Rectal smooth muscle tissue (tissue), 1 donor: ENCODE measurements around the gene MLLT1.
"Not testable (repeated sequence)": the region's sequence is repeated elsewhere in the genome, so short reads cannot be mapped to it uniquely, and the experiment has no call there.

Experiments
- H3K27ac ChIP-seq: one replicate; pipeline ENCODE4 v1.7.0; 2013; ENCODE audit warnings: low read depth, low read length, inconsistent platforms
- H3K27me3 ChIP-seq: one replicate; pipeline ENCODE4 v1.7.0; 2013; ENCODE audit warnings: low read length; ENCODE audit not compliant: control insufficient read depth, insufficient read depth
- H3K36me3 ChIP-seq: one replicate; pipeline ENCODE4 v1.7.0; 2013; ENCODE audit warnings: low read length; ENCODE audit not compliant: control insufficient read depth, insufficient read depth
- H3K4me1 ChIP-seq: one replicate; pipeline ENCODE4 v1.7.0; 2013; ENCODE audit warnings: low read length; ENCODE audit not compliant: control insufficient read depth, insufficient read depth
- H3K4me3 ChIP-seq: one replicate; pipeline ENCODE4 v1.7.0; 2013; ENCODE audit warnings: low read length
- H3K9ac ChIP-seq: one replicate; pipeline ENCODE4 v1.7.0; 2013; ENCODE audit warnings: low read length

Gene MLLT1

GRCh38 chr19:6288737-6289136 lies 9.0 kb upstream of the MLLT1 start:
- Histone ChIP-seq H3K27ac (no peak overlapping the region), H3K36me3 (no peaks in the 10 kb centered on the region), H3K4me1 (no peaks in the 10 kb centered on the region), H3K4me3 (no peak overlapping the region), H3K9ac (no peak overlapping the region), H3K27me3 (no peaks in the 10 kb centered on the region)

GRCh38 chr19:6287269-6287885 lies 7.6 kb upstream of the MLLT1 start:
- H3K4me1 ChIP-seq = no peaks in the 10 kb centered on the region
- no peak overlapping the region for H3K27ac ChIP-seq
- no peaks in the 10 kb centered on the region for H3K27me3 ChIP-seq
- H3K4me3 ChIP-seq = no peak overlapping the region
- H3K9ac ChIP-seq = no peak overlapping the region
- H3K36me3 ChIP-seq = no peaks in the 10 kb centered on the region

- H3K36me3 ChIP-seq = no peaks in the 10 kb centered on the region
- no peaks in the 10 kb centered on the region for H3K4me1 ChIP-seq
- H3K9ac ChIP-seq = no peak overlapping the region
- no peak overlapping the region for H3K4me3 ChIP-seq
- no peaks in the 10 kb centered on the region for H3K27me3 ChIP-seq
- no peak overlapping the region for H3K27ac ChIP-seq
Observed at GRCh38 chr19:6286676-6287075, 6.9 kb upstream of the MLLT1 start.

DNA sequence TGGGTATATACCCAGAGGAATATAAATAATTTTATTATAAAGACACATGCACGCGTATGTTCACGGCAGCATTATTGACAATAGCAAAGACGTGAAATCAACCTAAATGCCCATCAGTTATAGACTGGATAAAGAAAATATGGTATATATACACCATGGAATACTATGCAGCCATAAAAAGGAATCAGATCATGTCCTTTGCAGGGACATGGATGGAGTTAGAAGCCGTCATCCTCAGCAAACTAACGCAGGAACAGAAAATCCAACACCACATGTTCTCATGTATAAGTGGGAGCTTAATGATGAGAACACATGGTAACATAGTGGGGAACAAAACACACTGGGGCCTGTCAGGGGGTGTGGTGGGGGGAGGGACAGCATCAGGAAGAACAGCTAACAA lies 2.6 kb upstream of the MLLT1 start:
- H3K36me3 ChIP-seq, H3K4me1 ChIP-seq, H3K9ac ChIP-seq, H3K27ac ChIP-seq, H3K27me3 ChIP-seq, H3K4me3 ChIP-seq: not testable (repeated sequence)

DNA sequence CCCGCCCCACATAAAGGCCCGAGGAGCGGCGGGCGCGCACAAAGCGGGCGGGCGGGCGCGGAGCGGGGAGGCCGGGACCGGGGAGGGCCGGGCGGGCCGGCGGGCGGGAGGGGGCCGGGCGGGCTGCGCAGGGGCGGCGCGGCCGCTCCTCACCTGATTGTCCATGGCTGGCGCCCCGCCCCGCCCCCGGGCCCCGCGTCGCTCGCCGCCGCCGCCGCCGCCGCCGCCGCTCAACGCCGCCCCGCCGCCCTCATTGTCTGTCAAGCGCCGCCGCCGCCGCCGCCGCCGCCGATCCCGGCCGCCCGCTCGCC lies 200 bp downstream of the MLLT1 start:
- Histone ChIP-seq H3K36me3 (no peaks in the 10 kb centered on the region), H3K27me3 (no peaks in the 10 kb centered on the region), H3K9ac (no peak overlapping the region), H3K27ac (peak overlapping the region; percentile 64), H3K4me1 (peaks cover 27% of the 10 kb centered on the region), H3K4me3 (peak overlapping the region; percentile 73)

GRCh38 chr19:6278740-6279619 lies 795 bp downstream of the MLLT1 start:
- Histone ChIP-seq H3K9ac (peak overlapping the region; percentile 54), H3K36me3 (no peaks in the 10 kb centered on the region), H3K27ac (peak overlapping the region; percentile 64), H3K27me3 (no peaks in the 10 kb centered on the region), H3K4me3 (peak overlapping the region; percentile 73), H3K4me1 (peaks cover 33% of the 10 kb centered on the region)

DNA sequence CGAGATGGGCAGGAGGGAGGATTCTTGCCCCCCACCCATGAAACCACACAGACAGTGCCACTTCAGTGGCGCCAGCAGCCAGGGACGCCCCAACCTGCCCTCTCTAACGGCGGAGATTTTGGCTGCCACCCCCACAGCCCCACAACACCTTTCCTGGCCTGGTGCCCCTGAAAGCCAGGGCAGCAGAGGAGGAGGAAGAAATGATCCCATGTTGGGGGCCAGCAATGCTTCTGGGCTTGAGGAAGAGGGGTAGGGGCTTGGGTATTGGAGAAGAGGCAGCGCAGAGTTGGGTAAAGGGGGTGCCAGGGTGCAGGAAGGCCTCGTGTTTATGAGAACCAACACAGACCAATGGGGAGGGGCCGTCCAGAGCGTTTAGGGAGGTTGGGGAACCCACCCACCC lies 1.7 kb downstream of the MLLT1 start:
- Histone ChIP-seq H3K9ac (no peak overlapping the region), H3K4me3 (peak overlapping the region; percentile 73), H3K36me3 (no peaks in the 10 kb centered on the region), H3K27me3 (no peaks in the 10 kb centered on the region), H3K27ac (peak overlapping the region; percentile 14), H3K4me1 (peaks cover 41% of the 10 kb centered on the region)

DNA sequence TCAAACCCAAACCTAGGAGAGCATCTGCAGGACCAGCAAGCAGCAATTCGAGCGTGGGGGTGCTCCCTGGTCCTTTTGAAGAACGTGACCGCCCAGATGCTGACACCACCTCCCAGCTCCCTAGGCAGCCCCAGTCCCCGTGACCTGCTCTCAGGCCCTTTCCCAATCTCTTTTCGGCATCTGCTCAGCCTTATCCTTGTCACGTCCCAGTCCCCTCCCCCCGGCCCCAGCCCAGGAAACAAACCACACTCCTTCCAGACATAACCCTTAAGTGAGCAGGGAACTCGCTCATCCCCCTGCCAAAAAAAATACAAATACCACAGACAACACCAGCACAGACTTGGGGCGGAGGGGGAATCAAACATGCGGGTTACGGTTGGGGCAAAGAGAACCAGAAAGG lies 3.3 kb downstream of the MLLT1 start:
- H3K27ac ChIP-seq = peak overlapping the region; percentile 42
- peaks cover 52% of the 10 kb centered on the region for H3K4me1 ChIP-seq
- no peaks in the 10 kb centered on the region for H3K27me3 ChIP-seq
- H3K9ac ChIP-seq = no peak overlapping the region
- no peak overlapping the region for H3K4me3 ChIP-seq
- no peaks in the 10 kb centered on the region for H3K36me3 ChIP-seq

- H3K4me3 ChIP-seq = no peak overlapping the region
- H3K4me1 ChIP-seq = peaks cover 62% of the 10 kb centered on the region
- H3K27ac ChIP-seq = peak overlapping the region; percentile 83
- no peaks in the 10 kb centered on the region for H3K27me3 ChIP-seq
- H3K9ac ChIP-seq = no peak overlapping the region
- peaks cover under 1% of the 10 kb centered on the region for H3K36me3 ChIP-seq
Observed at GRCh38 chr19:6275170-6275744, 4.5 kb downstream of the MLLT1 start.

- Histone ChIP-seq H3K4me1 (peaks cover 62% of the 10 kb centered on the region), H3K27ac (peak overlapping the region; percentile 83), H3K9ac (no peak overlapping the region), H3K36me3 (peaks cover 6% of the 10 kb centered on the region), H3K4me3 (peak overlapping the region; percentile 44), H3K27me3 (no peaks in the 10 kb centered on the region)
Observed at GRCh38 chr19:6274756-6275155, 5.0 kb downstream of the MLLT1 start.

GRCh38 chr19:6273701-6274601 lies 5.8 kb downstream of the MLLT1 start:
- H3K4me3 ChIP-seq = peak overlapping the region; percentile 44
- peaks cover 62% of the 10 kb centered on the region for H3K4me1 ChIP-seq
- H3K27ac ChIP-seq = peak overlapping the region; percentile 83
- no peak overlapping the region for H3K9ac ChIP-seq
- peaks cover 6% of the 10 kb centered on the region for H3K36me3 ChIP-seq
- H3K27me3 ChIP-seq = no peaks in the 10 kb centered on the region
